SK-N-SH (cell line): ENCODE data around the gene MTUS2. TPM values are rescaled to one million over a fixed set of nuclear protein-coding genes. Genes with fewer than 3 reads are reported as not detected.
"Not testable (repeated sequence)": the region's sequence is repeated elsewhere in the genome, so short reads cannot be mapped to it uniquely, and the experiment has no call there.

Experiments used
- CTCF ChIA-PET: fragments of 300-600, 350-600 bp; formaldehyde crosslinking; extraction: SDS; loops from one replicate; lab custom pipeline; 2021; lab: Yijun Ruan, JAX
- POLR2A ChIA-PET: fragments of 350-600 bp; sonication (Branson Sonifier 250); formaldehyde crosslinking; extraction: SDS; loops from one replicate; lab custom pipeline; 2020; ENCODE audit warnings: antibody characterized with exemption, inconsistent platforms; lab: Yijun Ruan, JAX
- DNase-seq: peaks from one replicate; pipeline ENCODE4 v3.0.0; 2012
- H2AFZ ChIP-seq: fragments of 200-600 bp; sonication (generic); 2 replicates; pipeline ENCODE4 v1.8.1; 2016; ENCODE audit warnings: antibody characterized with exemption, mild to moderate bottlenecking, low read depth
- H3F3A ChIP-seq: fragments of 200-600 bp; sonication (generic); replicated peaks from 2 replicates; pipeline ENCODE3; 2016; ENCODE audit warnings: antibody characterized with exemption, mild to moderate bottlenecking; ENCODE audit not compliant: insufficient read depth
- H3K27ac ChIP-seq, 2 experiments: fragments of 200-500 bp in 1 of 2; fragments of 200-600 bp in 1 of 2; sonication (Bioruptor generic) in 1 of 2; sonication (generic), shearing (Covaris generic) in 1 of 2; 2 replicates each; pipeline versions ENCODE4 v1.5.1 to v1.6.1; 2014 to 2016; ENCODE audit warnings: low read depth in 2 of 2, inconsistent platforms in 1 of 2, low read length in 1 of 2, mild to moderate bottlenecking in 1 of 2, mixed read lengths in 1 of 2
- H3K27me3 ChIP-seq: fragments of 200-600 bp; sonication (generic), shearing (Covaris generic); 2 replicates; pipeline ENCODE4 v1.6.1; 2016; ENCODE audit warnings: mixed run types; ENCODE audit not compliant: insufficient read depth
- H3K36me3 ChIP-seq, 2 experiments: fragments of 200-500 bp in 1 of 2; fragments of 200-600 bp in 1 of 2; sonication (Bioruptor generic) in 1 of 2; sonication (generic) in 1 of 2; replicated peaks in 1 of 2; 2 replicates each; pipeline versions ENCODE3 to v1.5.1; 2014 to 2016; ENCODE audit warnings: low read length in 1 of 2, mild to moderate bottlenecking in 1 of 2; ENCODE audit not compliant: insufficient read depth in 2 of 2, control insufficient read depth in 1 of 2
- H3K4me1 ChIP-seq, 2 experiments: fragments of 200-500 bp in 1 of 2; fragments of 200-600 bp in 1 of 2; sonication (Bioruptor generic) in 1 of 2; sonication (generic), shearing (Covaris generic) in 1 of 2; 2 replicates each; pipeline versions ENCODE4 v1.5.1 to v1.6.1; 2014 to 2016; ENCODE audit warnings: low read depth in 1 of 2, low read length in 1 of 2, mixed run types in 1 of 2; ENCODE audit not compliant: insufficient read depth in 2 of 2, control insufficient read depth in 1 of 2
- H3K4me2 ChIP-seq: fragments of 200-600 bp; sonication (generic), shearing (Covaris generic); 2 replicates; pipeline ENCODE4 v1.6.1; 2017; ENCODE audit warnings: mixed run types
- H3K4me3 ChIP-seq, 2 experiments: fragments of 200-500 bp in 1 of 2; fragments of 200-600 bp in 1 of 2; sonication (Bioruptor generic) in 1 of 2; sonication (generic), shearing (Covaris generic) in 1 of 2; 2 replicates each; pipeline versions ENCODE4 v1.5.1 to v1.8.1; 2014 to 2016; ENCODE audit warnings: low read depth in 2 of 2, inconsistent platforms in 1 of 2, low read length in 1 of 2, mild to moderate bottlenecking in 1 of 2, mixed read lengths in 1 of 2, moderate library complexity in 1 of 2
- H3K79me2 ChIP-seq: fragments of 200-600 bp; sonication (generic); 2 replicates; pipeline ENCODE4 v1.8.1; 2017; ENCODE audit warnings: mild to moderate bottlenecking; ENCODE audit not compliant: insufficient read depth
- H3K9ac ChIP-seq: fragments of 200-600 bp; sonication (generic); 2 replicates; pipeline ENCODE4 v1.6.1; 2017; ENCODE audit warnings: mixed run types
- H3K9me2 ChIP-seq: fragments of 200-600 bp; sonication (generic); 2 replicates; pipeline ENCODE4 v1.6.1; 2017; ENCODE audit warnings: mixed run types
- H3K9me3 ChIP-seq: fragments of 200-600 bp; sonication (generic); 2 replicates; pipeline ENCODE4 v1.6.1; 2017; ENCODE audit warnings: mixed run types, mild to moderate bottlenecking, moderate library complexity
- H4K20me1 ChIP-seq: fragments of 200-600 bp; sonication (generic); 2 replicates; pipeline ENCODE4 v1.6.1; 2017; ENCODE audit warnings: mild to moderate bottlenecking, mixed run types; ENCODE audit not compliant: insufficient read depth
- ELF1 ChIP-seq: IDR thresholded peaks from 2 replicates; pipeline ENCODE4 v1.4.0; 2012
- EP300 ChIP-seq, 2 experiments: IDR thresholded peaks; 2 replicates each; pipeline versions ENCODE4 v1.4.0 to v1.6.1; 2012; ENCODE audit warnings: borderline replicate concordance in 1 of 2, low read depth in 1 of 2, low read length in 1 of 2
- EZH2phosphoT487 ChIP-seq: fragments of 200-600 bp; sonication (generic); IDR thresholded peaks from 2 replicates; pipeline ENCODE4 v1.6.1; 2017; ENCODE audit warnings: low read depth, mixed run types, mild to moderate bottlenecking, antibody characterized with exemption, moderate library complexity, borderline replicate concordance
- FOXM1 ChIP-seq: IDR thresholded peaks from 2 replicates; pipeline ENCODE4 v1.4.0; 2012; ENCODE audit warnings: low read depth, mild to moderate bottlenecking
- GATA2 ChIP-seq: sonication (generic); formaldehyde crosslinking; IDR thresholded peaks from 2 replicates; pipeline ENCODE4 v1.5.0; 2020; ENCODE audit warnings: mild to moderate bottlenecking, missing genetic modification reagents
- MXI1 ChIP-seq: IDR thresholded peaks from 2 replicates; pipeline ENCODE4 v1.6.1; 2012; ENCODE audit warnings: mild to moderate bottlenecking, low read depth, low read length, improper control_type of control experiment
- NRF1 ChIP-seq: IDR thresholded peaks from 2 replicates; pipeline ENCODE4 v1.6.1; 2012; ENCODE audit warnings: low read depth, mild to moderate bottlenecking, low read length
- POLR2AphosphoS5 ChIP-seq: IDR thresholded peaks from 2 replicates; pipeline ENCODE4 v1.6.1; 2012; ENCODE audit warnings: low read depth, low read length
- RAD21 ChIP-seq: IDR thresholded peaks from 2 replicates; pipeline ENCODE4 v1.6.1; 2012; ENCODE audit warnings: mild to moderate bottlenecking, low read length
- TAF1 ChIP-seq: IDR thresholded peaks from 2 replicates; pipeline ENCODE4 v1.6.1; 2012; ENCODE audit warnings: low read depth, mild to moderate bottlenecking, low read length, moderate library complexity, borderline replicate concordance
- TCF12 ChIP-seq: IDR thresholded peaks from 2 replicates; pipeline ENCODE4 v1.4.0; 2012
- YY1 ChIP-seq: IDR thresholded peaks from 2 replicates; pipeline ENCODE4 v1.4.0; 2012; ENCODE audit warnings: low read depth, mild to moderate bottlenecking
- WGBS: methylation state at CpG from one replicate; pipeline ENCODE4 v1.1.6; 2017; ENCODE audit warnings: low lambda C conversion rate; 5-methylcytosine and 5-hydroxymethylcytosine counted together
- polyA plus RNA-seq, 3 experiments: library from polyadenylated mRNA; depleted of rRNA; stranded (reverse); fragments of >200 nt; gene quantifications; 2 replicates each; pipeline ENCODE4 v1.2.3, GENCODE V29; 2012
- TF ChIP-seq, protein P1 (sequence below): IDR thresholded peaks from 2 replicates; pipeline ENCODE4; 2012
- TF ChIP-seq, protein P2 (sequence below): IDR thresholded peaks from 2 replicates; pipeline ENCODE4 v1.4.0; 2012; ENCODE audit warnings: low read depth, borderline replicate concordance
- TF ChIP-seq, protein P3 (sequence below): IDR thresholded peaks from 2 replicates; pipeline ENCODE4 v1.6.1; 2012; ENCODE audit warnings: mild to moderate bottlenecking, low read depth, low read length, moderate library complexity

The MTUS2 gene
- polyA plus RNA-seq, 1 of the 3 experiments (the other 2 are of a cell fraction): 1.7 TPM

DNA sequence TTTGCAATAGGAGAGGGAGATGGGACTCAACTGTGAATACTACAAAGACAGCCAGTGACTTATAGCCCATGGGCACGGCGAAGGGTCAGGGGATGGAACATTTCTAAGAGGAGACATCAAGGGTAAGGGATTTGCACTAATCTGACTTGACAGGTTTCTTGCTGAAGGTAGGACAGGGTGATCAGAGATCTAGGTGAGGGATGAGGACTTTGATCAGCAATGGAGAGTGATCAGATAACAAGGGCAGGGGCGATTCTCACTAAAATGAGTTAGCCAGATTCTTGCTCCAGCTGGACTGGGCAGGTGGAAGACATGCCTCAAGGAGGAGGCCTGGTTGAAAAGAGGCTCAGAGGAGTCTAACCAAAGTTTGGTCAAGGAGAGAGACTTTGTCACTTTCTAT lies 566.1 kb downstream of the MTUS2 start:
- Histone ChIP-seq H3K4me1 (peaks cover 0 to 16% of the 10 kb centered on the region in 2 experiments; a peak in 2 of 4 replicates), H2AFZ (no peak overlapping the region), H3K4me2 (no peak overlapping the region), H3K4me3 (no peak overlapping the region), H3K9me3 (no peaks in the 10 kb centered on the region), H3F3A (no peaks in the 10 kb centered on the region), H3K79me2 (no peaks in the 10 kb centered on the region), H3K9me2 (no peaks in the 10 kb centered on the region), H3K9ac (no peak overlapping the region), H3K27me3 (no peaks in the 10 kb centered on the region; the same call in 1 of the 2 replicates), H4K20me1 (no peaks in the 10 kb centered on the region), H3K27ac (no peak overlapping the region), H3K36me3 (no peaks in the 10 kb centered on the region)
- ChIA-PET POLR2A (no interaction called here), CTCF (no interaction called here)
- 16% methylated on average over 3 of the region's 3 CpGs for WGBS
- TF ChIP-seq TCF12 (no peak), ELF1 (no peak), FOXM1 (no peak), EP300 (IDR thresholded peaks at IDR 0.05; ENCODE audit: borderline replicate concordance in 1 of 2, low read depth in 1 of 2, low read length in 1 of 2) (no peak)
- TF ChIP-seq, protein P1, sequence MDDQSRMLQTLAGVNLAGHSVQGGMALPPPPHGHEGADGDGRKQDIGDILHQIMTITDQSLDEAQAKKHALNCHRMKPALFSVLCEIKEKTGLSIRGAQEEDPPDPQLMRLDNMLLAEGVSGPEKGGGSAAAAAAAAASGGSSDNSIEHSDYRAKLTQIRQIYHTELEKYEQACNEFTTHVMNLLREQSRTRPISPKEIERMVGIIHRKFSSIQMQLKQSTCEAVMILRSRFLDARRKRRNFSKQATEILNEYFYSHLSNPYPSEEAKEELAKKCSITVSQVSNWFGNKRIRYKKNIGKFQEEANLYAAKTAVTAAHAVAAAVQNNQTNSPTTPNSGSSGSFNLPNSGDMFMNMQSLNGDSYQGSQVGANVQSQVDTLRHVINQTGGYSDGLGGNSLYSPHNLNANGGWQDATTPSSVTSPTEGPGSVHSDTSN: no peak
- DNase-seq: no peak

DNA sequence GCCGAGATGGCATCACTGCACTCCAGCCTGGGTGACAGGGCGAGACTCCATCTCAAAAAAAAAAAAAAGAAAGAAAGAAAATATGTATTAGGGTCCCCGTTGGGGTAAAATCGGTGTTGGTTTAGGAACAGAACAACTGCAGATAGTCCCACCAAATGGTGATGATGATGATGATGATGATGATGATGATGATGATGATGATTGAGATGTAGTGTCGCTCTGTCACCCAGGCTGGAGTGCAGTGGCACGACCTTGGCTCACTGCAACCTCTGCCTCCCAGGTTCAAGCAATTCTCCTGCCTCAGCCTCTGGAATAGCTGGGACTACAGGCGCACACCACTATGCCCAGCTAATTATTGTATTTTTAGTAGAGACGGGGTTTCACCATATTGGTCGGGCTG lies 570.5 kb downstream of the MTUS2 start:
- H3K79me2 ChIP-seq, POLR2A ChIA-PET, H4K20me1 ChIP-seq, H2AFZ ChIP-seq, DNase-seq, H3K4me2 ChIP-seq, H3K27ac ChIP-seq, H3F3A ChIP-seq, H3K4me3 ChIP-seq, H3K9me3 ChIP-seq, H3K36me3 ChIP-seq, H3K9ac ChIP-seq, H3K4me1 ChIP-seq, H3K9me2 ChIP-seq, CTCF ChIA-PET: not testable (repeated sequence)
- H3K27me3 ChIP-seq: peaks cover 30% of the 10 kb centered on the region
- 55% methylated on average over 9 of the region's 9 CpGs for WGBS

DNA sequence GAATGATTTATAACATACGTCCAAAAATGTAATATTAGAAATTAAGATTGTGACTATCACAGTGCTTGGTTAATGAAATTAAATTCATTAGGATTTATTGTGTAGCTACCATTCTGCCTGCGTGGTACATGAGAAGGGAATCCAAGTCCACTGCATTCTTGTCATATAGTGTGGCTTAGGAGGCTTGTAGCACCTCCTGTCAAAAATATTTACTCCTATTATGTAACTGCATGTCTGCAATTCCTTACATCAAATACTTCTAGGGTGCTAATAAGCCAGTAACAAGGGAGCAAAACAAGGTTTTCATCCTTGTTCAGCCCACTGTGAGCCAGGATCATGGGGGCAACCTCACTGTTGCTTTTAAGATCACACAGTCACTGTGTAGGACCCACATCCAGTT lies 576.3 kb downstream of the MTUS2 start:
- H3K4me1 ChIP-seq: no peaks in the 10 kb centered on the region; a peak in 1 of 4 replicates
- no peaks in the 10 kb centered on the region for H3K79me2 ChIP-seq
- no peak overlapping the region for H3K27ac ChIP-seq
- no peaks in the 10 kb centered on the region for H3K9me3 ChIP-seq
- H3K27me3 ChIP-seq: peaks cover 44% of the 10 kb centered on the region
- no peak for TF ChIP-seq EZH2phosphoT487
- no peak for TF ChIP-seq YY1
- TF ChIP-seq GATA2: no peak
- TF ChIP-seq POLR2AphosphoS5: no peak
- TF ChIP-seq NRF1: no peak
- TF ChIP-seq, protein P2, sequence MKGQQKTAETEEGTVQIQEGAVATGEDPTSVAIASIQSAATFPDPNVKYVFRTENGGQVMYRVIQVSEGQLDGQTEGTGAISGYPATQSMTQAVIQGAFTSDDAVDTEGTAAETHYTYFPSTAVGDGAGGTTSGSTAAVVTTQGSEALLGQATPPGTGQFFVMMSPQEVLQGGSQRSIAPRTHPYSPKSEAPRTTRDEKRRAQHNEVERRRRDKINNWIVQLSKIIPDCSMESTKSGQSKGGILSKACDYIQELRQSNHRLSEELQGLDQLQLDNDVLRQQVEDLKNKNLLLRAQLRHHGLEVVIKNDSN: no peak
- TF ChIP-seq RAD21: no peak
- TF ChIP-seq TAF1: no peak
- TF ChIP-seq, protein P3, sequence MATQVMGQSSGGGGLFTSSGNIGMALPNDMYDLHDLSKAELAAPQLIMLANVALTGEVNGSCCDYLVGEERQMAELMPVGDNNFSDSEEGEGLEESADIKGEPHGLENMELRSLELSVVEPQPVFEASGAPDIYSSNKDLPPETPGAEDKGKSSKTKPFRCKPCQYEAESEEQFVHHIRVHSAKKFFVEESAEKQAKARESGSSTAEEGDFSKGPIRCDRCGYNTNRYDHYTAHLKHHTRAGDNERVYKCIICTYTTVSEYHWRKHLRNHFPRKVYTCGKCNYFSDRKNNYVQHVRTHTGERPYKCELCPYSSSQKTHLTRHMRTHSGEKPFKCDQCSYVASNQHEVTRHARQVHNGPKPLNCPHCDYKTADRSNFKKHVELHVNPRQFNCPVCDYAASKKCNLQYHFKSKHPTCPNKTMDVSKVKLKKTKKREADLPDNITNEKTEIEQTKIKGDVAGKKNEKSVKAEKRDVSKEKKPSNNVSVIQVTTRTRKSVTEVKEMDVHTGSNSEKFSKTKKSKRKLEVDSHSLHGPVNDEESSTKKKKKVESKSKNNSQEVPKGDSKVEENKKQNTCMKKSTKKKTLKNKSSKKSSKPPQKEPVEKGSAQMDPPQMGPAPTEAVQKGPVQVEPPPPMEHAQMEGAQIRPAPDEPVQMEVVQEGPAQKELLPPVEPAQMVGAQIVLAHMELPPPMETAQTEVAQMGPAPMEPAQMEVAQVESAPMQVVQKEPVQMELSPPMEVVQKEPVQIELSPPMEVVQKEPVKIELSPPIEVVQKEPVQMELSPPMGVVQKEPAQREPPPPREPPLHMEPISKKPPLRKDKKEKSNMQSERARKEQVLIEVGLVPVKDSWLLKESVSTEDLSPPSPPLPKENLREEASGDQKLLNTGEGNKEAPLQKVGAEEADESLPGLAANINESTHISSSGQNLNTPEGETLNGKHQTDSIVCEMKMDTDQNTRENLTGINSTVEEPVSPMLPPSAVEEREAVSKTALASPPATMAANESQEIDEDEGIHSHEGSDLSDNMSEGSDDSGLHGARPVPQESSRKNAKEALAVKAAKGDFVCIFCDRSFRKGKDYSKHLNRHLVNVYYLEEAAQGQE: no peak
- no peak for TF ChIP-seq MXI1
- TF ChIP-seq EP300 (IDR thresholded peaks at IDR 0.05; ENCODE audit: borderline replicate concordance in 1 of 2, low read depth in 1 of 2, low read length in 1 of 2): no peak
- no peaks in the 10 kb centered on the region for H4K20me1 ChIP-seq
- no peak overlapping the region for H3K4me2 ChIP-seq
- WGBS: 22% methylated on average over 2 of the region's 2 CpGs
- ChIA-PET POLR2A (no interaction called here), CTCF (no interaction called here)
- no peaks in the 10 kb centered on the region for H3F3A ChIP-seq
- DNase-seq: no peak
- H3K9me2 ChIP-seq: no peaks in the 10 kb centered on the region
- H3K36me3 ChIP-seq: no peaks in the 10 kb centered on the region
- H3K9ac ChIP-seq: no peak overlapping the region
- H2AFZ ChIP-seq: no peak overlapping the region
- H3K4me3 ChIP-seq: no peak overlapping the region
